Tibial nerve (tissue), 4 donors: Measurements from ENCODE around the gene NDUFS4.

Experiments
- EP300 ChIP-seq, 2 donors: sonication (generic); formaldehyde crosslinking; IDR thresholded peaks; one replicate each; pipeline ENCODE4 v1.6.1; 2017; ENCODE audit warnings: antibody characterized with exemption in 2 of 2, mild to moderate bottlenecking in 1 of 2
- TF ChIP-seq, protein P1 (sequence below), 5 experiments: fragments of 200-600 bp in 3 of 5; fragments of 450-650 bp in 2 of 5; sonication (generic) in 3 of 5; IDR thresholded peaks; one replicate each; pipeline ENCODE4 v1.5.1; 2016 to 2019; ENCODE audit warnings: antibody characterized with exemption in 5 of 5, mild to moderate bottlenecking in 3 of 5, moderate library complexity in 2 of 5

DNA sequence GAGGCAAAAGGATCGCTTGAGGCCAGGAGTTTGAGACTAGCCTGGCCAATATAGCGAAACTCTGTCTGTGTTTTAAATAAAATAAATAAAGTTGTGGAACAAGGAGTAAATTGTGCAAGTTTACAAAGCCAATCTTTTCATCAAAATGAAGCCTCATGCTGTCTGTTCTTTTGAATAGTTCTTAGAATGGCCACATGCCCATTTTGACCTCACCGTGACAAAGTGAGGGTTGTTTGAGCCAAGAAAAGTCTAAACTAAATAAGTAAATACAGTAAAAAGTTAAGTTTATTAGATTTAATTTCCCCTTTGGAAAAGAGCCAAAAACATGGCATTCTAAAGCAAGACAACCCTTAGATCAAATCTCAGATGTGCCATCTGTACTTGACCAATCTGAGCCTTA, 165.7 kb downstream of the NDUFS4 start:
- TF ChIP-seq, protein P1, sequence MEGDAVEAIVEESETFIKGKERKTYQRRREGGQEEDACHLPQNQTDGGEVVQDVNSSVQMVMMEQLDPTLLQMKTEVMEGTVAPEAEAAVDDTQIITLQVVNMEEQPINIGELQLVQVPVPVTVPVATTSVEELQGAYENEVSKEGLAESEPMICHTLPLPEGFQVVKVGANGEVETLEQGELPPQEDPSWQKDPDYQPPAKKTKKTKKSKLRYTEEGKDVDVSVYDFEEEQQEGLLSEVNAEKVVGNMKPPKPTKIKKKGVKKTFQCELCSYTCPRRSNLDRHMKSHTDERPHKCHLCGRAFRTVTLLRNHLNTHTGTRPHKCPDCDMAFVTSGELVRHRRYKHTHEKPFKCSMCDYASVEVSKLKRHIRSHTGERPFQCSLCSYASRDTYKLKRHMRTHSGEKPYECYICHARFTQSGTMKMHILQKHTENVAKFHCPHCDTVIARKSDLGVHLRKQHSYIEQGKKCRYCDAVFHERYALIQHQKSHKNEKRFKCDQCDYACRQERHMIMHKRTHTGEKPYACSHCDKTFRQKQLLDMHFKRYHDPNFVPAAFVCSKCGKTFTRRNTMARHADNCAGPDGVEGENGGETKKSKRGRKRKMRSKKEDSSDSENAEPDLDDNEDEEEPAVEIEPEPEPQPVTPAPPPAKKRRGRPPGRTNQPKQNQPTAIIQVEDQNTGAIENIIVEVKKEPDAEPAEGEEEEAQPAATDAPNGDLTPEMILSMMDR (IDR thresholded peaks at IDR 0.05) = no peak
- TF ChIP-seq EP300 (IDR thresholded peaks at IDR 0.05) = no peak
